ENCODE results near the gene IKZF4.

DNA sequence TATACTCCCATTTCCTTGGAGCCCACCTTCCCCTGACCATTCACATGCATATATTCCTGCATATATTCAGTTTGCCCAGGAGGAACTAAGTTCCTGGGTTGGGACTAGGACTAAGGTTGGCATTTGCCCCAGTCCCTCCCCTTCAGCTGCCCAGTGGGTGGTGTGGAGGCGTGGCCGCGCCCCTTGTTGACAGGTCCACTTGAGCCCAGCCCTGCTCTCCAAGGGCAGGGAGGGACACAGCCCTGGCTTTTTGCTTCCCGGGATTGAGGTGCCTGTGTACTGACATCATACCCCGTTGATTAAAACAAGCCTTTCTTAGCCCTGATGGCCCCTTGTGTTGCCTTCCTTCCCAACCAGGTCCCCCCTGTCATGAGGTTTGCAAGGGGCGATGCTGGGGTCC, 66.4 kb downstream of the IKZF4 start:
- TF ChIP-seq, protein P1, sequence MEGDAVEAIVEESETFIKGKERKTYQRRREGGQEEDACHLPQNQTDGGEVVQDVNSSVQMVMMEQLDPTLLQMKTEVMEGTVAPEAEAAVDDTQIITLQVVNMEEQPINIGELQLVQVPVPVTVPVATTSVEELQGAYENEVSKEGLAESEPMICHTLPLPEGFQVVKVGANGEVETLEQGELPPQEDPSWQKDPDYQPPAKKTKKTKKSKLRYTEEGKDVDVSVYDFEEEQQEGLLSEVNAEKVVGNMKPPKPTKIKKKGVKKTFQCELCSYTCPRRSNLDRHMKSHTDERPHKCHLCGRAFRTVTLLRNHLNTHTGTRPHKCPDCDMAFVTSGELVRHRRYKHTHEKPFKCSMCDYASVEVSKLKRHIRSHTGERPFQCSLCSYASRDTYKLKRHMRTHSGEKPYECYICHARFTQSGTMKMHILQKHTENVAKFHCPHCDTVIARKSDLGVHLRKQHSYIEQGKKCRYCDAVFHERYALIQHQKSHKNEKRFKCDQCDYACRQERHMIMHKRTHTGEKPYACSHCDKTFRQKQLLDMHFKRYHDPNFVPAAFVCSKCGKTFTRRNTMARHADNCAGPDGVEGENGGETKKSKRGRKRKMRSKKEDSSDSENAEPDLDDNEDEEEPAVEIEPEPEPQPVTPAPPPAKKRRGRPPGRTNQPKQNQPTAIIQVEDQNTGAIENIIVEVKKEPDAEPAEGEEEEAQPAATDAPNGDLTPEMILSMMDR (IDR thresholded peaks at IDR 0.05; ENCODE audit: low read length) = no peak
- TF ChIP-seq EZH2 (IDR thresholded peaks at IDR 0.05; ENCODE audit: borderline replicate concordance, low read length) = no peak
